Islet precursor cell (in vitro differentiated cells): Measurements from ENCODE around the gene SSBP3.

Source experiments
- DNase-seq: peaks from one replicate; pipeline ENCODE4 v3.0.0-alpha.2; 2018

Gene SSBP3

GRCh38 chr1:54204199-54204598 lies 202.0 kb downstream of the SSBP3 start:
- DNase-seq, result no peak

GRCh38 chr1:54200519-54200997 lies 205.6 kb downstream of the SSBP3 start:
- no peak for DNase-seq

DNA sequence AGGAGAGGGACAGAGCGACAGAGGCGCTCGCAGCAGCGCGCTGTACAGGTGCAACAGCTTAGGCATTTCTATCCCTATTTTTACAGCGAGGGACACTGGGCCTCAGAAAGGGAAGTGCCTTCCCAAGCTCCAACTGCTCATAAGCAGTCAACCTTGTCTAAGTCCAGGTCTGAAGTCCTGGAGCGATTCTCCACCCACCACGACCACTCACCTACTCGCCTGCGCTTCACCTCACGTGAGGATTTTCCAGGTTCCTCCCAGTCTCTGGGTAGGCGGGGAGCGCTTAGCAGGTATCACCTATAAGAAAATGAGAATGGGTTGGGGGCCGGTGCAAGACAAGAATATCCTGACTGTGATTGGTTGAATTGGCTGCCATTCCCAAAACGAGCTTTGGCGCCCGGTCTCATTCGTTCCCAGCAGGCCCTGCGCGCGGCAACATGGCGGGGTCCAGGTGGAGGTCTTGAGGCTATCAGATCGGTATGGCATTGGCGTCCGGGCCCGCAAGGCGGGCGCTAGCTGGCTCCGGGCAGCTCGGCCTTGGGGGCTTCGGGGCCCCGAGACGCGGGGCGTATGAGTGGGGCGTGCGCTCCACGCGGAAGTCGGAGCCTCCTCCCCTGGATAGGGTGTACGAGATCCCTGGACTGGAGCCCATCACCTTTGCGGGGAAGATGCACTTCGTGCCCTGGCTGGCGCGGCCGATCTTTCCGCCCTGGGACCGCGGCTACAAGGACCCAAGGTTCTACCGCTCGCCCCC lies 206.3 kb downstream of the SSBP3 start, which contains the start of the genes CYB5RL and MRPL37:
TSS of gene CYB5RL (minus strand) at position 266 of the 754 bp plus-strand sequence. CDS start 4,414 bp downstream, outside the sequence.
TSS of gene MRPL37 (plus strand) at position 403 of the 754 bp plus-strand sequence. CDS start at position 480, 77 bp downstream.
- peak; percentile 98 for DNase-seq

DNA sequence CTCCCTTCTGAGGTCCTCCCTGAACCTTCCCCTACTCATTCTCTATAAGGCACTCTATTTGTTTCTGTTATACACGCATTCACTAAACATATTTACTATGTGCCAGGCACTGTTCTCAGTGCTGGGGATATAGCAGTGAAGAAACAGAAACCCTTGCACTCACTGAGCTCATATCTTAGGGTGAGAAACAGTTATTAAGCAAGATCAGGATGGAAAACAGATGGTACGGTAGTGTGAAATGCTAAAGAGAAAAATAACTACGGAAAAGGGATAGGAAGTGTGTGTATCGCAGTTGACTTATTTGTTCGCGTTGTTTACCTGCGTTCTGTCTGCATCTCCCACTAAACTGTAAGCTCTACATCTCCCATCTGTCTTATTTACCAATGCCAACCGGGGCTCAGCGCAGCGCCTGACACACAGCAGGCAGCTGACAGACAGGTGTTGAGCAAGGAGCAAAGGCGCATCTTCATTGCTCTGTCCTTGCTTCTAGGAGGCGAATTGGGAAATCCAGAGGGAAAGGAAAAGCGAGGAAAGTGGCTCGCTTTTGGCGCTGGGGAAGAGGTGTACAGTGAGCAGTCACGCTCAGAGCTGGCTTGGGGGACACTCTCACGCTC lies 206.9 kb downstream of the SSBP3 start:
- DNase-seq, result no peak

DNA sequence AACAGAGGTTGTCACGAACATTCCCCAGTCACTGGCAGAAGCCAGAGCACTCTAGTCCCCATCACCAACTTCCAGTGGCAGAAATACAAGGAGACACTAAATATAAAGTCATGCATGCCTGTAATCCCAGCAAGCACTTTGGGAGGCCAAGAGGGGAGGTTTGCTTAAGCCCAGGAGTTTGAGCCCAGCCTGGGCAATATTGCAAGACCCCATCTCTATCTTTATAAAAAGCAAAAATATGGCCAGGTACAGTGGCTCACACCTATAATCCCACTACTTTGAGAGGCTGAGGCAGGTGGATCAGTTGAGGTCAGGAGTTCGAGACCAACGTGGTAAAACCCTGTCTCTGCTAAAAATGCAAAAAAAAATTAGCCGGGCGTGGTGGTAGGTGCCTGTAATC lies 212.7 kb downstream of the SSBP3 start:
- no peak for DNase-seq

GRCh38 chr1:54191525-54191924 lies 214.7 kb downstream of the SSBP3 start:
- DNase-seq, result no peak

GRCh38 chr1:54190526-54190925 lies 215.7 kb downstream of the SSBP3 start:
- no peak for DNase-seq

DNA sequence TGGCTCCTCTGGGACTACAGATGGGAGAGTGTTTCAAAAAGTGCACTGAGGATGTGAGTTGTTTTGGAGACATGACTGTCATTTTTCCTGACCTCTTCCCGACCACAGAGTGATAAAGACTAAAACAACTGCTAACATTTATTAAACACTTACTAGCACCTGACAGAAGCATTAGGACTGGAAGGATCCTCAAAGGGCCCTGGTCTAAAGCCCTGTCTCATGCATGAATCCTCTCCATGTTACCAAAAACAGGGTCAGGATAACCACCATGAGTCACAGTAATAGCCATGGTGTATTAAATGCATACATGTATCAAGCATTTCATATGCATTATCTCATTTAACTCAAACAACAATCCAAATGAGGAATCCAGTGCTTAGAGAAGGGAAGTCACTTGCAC lies 217.9 kb downstream of the SSBP3 start:
- DNase-seq, result no peak

- no peak for DNase-seq
Observed at GRCh38 chr1:54186056-54186455, 220.1 kb downstream of the SSBP3 start.

DNA sequence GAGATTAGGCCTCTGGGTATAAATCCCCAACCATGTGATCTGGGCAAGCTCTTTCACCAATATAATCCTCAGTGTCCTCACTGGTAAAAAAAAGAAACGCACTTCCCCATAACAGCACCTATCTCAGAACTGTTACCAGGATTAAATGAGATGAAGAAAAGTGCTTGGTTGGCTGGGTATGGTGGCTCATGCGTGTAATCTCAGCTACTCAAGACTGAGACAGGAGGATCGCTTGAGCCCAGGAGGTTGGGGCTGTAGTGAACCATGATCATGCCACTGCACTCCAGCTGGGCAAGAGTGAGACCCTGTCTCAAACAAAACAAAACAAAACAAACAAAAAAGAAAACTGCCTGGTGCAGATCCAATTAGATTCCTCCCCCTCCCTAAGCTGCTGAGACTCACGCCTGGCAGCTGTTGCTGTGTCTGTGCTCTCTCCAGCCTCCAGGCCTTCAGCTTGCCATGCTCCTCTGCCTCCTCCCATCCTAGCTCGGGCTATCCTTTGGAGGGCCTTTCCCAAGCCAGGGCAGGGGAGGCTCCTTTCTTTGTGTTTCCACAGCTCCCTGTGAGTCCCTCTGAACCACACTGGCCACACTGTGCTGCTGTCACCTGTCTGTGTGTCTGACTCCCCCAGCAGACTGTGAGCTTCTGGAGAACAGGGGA lies 225.4 kb downstream of the SSBP3 start:
- DNase-seq, result no peak

DNA sequence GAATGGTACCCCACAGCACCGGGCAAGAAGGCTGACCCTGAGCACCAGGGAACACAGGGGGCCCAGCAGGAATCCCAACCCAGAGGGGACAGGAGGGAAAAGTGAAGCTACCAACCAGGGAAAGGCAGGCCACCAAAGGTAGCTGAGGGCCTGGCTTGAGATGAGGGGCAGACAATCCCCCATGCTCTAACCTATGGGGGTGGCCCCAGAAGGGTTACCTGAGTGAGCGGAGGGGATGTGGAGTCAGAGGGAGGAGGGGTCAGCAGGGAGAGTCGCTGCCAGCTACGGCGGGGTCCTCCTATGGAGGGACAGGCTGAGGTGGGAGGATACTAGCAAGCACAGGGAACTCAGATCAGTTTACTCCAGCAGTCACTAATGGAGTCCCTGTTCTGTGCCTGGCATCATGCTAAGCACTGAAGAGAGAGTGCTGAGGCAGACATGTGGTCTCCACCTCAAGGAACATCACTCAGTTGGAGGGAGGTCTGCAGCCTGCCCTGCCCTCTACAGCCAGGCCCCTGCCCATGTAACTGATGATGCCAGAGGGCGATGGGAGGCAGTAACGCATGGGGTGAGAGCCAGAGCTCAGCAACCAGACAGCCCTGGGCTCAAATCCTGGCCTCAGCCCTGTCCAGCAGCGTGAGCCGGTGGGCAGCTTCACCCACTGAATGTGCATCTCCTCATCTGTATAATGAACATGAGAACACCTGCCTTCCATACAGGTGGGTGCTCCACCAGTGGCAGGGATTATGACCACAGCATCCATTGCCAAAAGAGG lies 227.7 kb downstream of the SSBP3 start:
- DNase-seq, result no peak

DNA sequence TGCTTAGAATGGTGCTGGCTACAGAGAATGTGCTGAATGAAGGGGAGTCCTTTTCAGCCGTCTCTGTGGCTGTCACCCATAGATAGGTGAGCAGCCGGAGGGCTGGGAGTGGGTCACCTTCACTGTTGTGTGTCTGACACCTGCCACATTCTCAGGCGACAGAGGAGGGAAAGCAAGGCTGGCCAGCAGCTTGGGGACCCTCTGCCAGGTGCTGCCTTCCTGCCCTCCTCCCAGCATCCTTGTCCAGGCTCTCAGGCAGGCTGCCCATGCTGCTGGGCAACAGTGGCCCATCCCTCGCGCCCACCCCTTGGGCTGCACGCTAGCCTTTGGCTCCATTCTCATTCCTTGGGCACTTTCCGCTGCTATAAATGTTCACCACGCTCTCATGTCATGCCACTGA lies 228.5 kb downstream of the SSBP3 start:
- DNase-seq, result no peak

GRCh38 chr1:54176621-54177327 lies 229.4 kb downstream of the SSBP3 start:
- no peak for DNase-seq
